Measurements from ENCODE around the gene CARS2.

Gene CARS2

DNA sequence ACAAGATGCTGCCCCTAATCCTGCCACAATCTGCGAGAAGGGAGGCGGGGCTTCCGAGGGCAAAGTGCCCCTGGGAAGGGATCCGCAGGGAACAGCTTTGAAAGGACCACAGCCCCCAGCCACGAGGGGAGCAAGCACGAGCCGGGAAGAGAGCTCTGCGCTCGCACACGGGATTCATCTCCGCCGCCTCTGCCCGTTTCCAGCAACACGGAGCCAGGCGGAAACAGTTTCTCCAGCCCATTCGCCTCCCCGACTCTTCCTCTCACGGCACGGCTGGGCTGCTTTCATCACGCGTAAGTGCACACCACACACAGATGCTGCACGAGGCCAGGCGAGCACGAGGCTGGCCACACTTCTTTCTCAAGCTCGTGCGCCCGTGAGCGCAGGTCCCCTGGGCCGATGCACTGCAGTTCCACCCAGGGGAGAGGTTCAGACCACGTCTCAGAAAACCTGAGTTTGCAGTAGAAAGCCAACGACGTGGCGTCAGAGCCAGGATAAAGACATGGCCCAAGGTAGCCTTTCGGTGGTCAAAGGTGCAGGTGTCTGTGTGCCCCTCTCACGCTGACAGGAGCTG lies 57.0 kb downstream of the CARS2 start:
- TF ChIP-seq, protein P1, sequence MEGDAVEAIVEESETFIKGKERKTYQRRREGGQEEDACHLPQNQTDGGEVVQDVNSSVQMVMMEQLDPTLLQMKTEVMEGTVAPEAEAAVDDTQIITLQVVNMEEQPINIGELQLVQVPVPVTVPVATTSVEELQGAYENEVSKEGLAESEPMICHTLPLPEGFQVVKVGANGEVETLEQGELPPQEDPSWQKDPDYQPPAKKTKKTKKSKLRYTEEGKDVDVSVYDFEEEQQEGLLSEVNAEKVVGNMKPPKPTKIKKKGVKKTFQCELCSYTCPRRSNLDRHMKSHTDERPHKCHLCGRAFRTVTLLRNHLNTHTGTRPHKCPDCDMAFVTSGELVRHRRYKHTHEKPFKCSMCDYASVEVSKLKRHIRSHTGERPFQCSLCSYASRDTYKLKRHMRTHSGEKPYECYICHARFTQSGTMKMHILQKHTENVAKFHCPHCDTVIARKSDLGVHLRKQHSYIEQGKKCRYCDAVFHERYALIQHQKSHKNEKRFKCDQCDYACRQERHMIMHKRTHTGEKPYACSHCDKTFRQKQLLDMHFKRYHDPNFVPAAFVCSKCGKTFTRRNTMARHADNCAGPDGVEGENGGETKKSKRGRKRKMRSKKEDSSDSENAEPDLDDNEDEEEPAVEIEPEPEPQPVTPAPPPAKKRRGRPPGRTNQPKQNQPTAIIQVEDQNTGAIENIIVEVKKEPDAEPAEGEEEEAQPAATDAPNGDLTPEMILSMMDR (IDR thresholded peaks at IDR 0.05; ENCODE audit: control insufficient read depth, extremely low read depth, insufficient read depth), result no peak
- DNase-seq (ENCODE audit: low read depth), result no peak
- no peak overlapping the region for H3K4me3 ChIP-seq (ENCODE audit: low read depth, low read length)

DNA sequence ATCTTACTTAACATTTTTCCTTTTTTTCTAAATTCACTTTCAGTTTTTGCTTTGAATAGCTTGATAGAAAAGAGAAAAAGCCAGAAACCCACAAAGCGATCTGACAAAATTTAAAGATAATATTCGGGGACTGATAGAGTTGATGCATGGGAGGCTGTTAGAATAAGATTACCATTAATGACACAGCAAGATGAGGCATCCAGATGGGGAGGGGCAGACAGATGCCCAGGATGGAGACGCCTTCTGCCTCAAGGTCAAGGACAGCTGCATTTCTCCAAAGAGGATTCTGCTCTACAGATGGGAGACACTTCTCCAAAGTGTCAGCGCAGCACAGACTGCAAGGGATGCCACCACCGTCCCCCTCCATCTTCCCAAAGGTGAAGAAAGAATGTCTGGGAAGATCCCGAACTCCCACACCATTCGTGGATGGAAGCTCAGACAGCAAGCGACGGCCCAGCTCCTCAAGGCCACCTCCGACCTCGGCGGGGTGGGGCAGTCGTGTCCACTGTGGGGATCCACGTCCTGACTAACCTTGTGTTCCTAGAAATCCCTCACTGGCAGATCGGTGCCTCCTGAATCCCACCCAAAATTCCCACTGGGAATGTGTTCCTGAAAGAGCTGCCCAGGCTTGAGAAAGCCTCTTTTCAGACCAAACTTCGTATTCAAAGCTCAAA lies 57.6 kb downstream of the CARS2 start:
- no peak for DNase-seq (ENCODE audit: low read depth)
- TF ChIP-seq, protein P1 (IDR thresholded peaks at IDR 0.05; ENCODE audit: control insufficient read depth, extremely low read depth, insufficient read depth), result no peak
- H3K4me3 ChIP-seq (ENCODE audit: low read depth, low read length), result no peak overlapping the region

DNA sequence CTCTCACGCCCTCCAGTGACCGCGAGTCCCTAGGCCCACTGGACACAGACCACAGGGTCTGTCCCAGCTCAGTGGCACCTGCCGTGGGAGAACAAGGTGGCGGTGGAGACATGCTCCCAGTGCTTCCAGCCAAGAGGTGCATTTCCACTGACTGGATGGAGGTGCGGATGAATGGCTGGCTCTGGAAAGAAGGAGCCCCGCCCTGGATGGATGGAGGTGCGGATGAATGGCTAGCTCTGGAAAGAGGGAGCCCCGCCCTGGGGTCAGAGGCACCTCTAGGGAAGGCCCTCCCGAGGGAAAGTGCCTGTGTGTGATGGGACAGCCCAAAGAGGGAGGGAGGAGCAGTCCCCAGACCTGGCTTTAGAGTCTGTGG lies 58.6 kb downstream of the CARS2 start:
- TF ChIP-seq, protein P1 (IDR thresholded peaks at IDR 0.05; ENCODE audit: control insufficient read depth, extremely low read depth, insufficient read depth), result no peak
- no peak overlapping the region for H3K4me3 ChIP-seq (ENCODE audit: low read depth, low read length)
- no peak for DNase-seq (ENCODE audit: low read depth)

GRCh38 chr13:110646442-110647364 lies 59.2 kb downstream of the CARS2 start:
- H3K4me3 ChIP-seq (ENCODE audit: low read depth, low read length), result no peak overlapping the region
- TF ChIP-seq, protein P1 (IDR thresholded peaks at IDR 0.05; ENCODE audit: control insufficient read depth, extremely low read depth, insufficient read depth), result no peak
- no peak for DNase-seq (ENCODE audit: low read depth)

DNA sequence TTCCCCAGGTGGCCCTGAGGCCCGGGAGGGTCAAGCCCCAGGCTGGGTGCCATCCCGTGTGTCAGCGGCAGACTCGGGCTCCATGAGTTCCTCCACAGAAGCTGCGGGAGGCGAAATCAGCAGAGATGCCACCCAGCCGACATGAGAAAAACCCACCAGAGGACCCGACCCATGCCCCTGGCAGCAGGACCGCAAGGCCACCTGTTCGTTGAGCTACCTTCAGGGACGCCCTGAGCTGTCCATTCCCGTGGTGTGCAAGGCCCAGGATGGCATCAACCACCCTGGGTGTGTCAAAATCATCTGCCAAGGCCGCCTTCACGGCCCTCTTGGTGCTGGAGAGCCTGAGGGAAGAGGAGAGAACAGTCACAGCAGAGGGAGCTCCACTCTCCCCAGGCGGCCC lies 60.2 kb downstream of the CARS2 start:
- H3K4me3 ChIP-seq (ENCODE audit: low read depth, low read length), result no peak overlapping the region
- TF ChIP-seq, protein P1 (IDR thresholded peaks at IDR 0.05; ENCODE audit: control insufficient read depth, extremely low read depth, insufficient read depth), result no peak
- DNase-seq (ENCODE audit: low read depth), result no peak

- TF ChIP-seq, protein P1 (IDR thresholded peaks at IDR 0.05; ENCODE audit: control insufficient read depth, extremely low read depth, insufficient read depth), result 0 out of 2 replicates have a peak, but pooled peaks have one; percentile 16
- no peak overlapping the region for H3K4me3 ChIP-seq (ENCODE audit: low read depth, low read length)
- DNase-seq (ENCODE audit: low read depth), result no peak
Measured at GRCh38 chr13:110644892-110645521, 60.9 kb downstream of the CARS2 start.
